Measurements from ENCODE around the gene PNPLA3. TPM values are rescaled to one million over a fixed set of nuclear protein-coding genes. Genes with fewer than 3 reads are reported as not detected.
A peak's percentile ranks its signal among the peaks of the same experiment; 100 is the strongest.

PNPLA3 gene
- total RNA-seq, 2 experiments from 2014 or later = 0.54 to 0.55 TPM

DNA sequence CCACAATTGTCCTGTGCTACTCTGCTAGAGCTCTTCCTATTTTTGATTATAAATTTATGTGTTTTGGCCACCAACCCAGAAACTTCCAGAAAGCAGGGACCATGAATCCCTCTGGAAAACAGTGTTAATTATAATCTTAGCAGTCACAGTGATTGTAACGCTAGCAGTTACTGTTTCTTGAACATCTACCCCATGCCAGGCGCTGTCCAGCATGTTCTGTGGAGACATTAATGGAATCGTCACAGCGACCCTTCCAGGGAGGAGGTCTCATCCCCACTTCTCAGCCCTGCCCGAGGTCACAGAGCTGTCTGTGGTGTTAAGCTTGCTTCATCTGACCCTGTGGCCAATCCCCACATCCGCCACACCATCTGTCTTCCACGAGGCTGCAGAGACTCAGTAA lies 17.9 kb upstream of the PNPLA3 start:
- no peaks in the 10 kb centered on the region for H3K9me3 Mint-ChIP-seq (ENCODE audit: low read depth)
- no peak overlapping the region for H3K4me3 Mint-ChIP-seq
- no peak for ATAC-seq
- peaks cover 2% of the 10 kb centered on the region for H3K27me3 Mint-ChIP-seq
- no peaks in the 10 kb centered on the region for H3K4me1 Mint-ChIP-seq
- ChIA-PET CTCF (interaction anchor here (1.3 kb wide), 1 partner anchor 23 kb away, joined by 4 read pairs; no protein-coding TSS in a partner anchor), POLR2A (no interaction called here)
- no peak overlapping the region for H3K27ac Mint-ChIP-seq
- intact Hi-C loops (cut with DNase I, micrococcal nuclease) = no loop called here
- no peaks in the 10 kb centered on the region for H3K36me3 Mint-ChIP-seq (ENCODE audit: low read depth)
- no peak for DNase-seq

DNA sequence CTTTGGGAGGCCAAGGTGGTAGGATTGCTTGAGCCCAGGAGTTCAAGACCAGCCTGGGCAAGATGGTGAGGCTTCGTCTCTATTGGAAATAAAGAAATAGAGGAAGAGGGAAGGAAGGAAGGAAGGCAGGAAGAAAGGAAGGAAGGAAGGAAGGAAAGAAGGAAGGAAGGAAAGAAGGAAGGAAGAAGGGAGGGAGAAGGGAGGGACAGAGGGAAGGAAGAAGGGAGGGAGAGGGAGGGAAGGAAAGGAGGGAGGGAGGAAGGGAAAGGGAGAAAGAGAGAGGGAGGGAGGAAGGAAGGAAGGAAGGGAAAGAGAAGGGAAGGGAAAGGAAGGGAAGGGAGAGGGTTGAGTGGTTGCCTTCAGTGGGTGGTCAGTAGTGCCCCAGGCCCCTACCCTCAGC lies 13.9 kb upstream of the PNPLA3 start:
- no peaks in the 10 kb centered on the region for H3K4me1 Mint-ChIP-seq
- POLR2A ChIA-PET = no interaction called here
- no peak overlapping the region for H3K4me3 Mint-ChIP-seq
- no peak overlapping the region for H3K27ac Mint-ChIP-seq
- DNase-seq (no peak), ATAC-seq (no peak)
- H3K9me3 Mint-ChIP-seq (ENCODE audit: low read depth) = no peaks in the 10 kb centered on the region
- no peaks in the 10 kb centered on the region for H3K36me3 Mint-ChIP-seq (ENCODE audit: low read depth)
- intact Hi-C loops (cut with DNase I, micrococcal nuclease) = no loop called here
- H3K27me3 Mint-ChIP-seq = no peaks in the 10 kb centered on the region
- CTCF ChIA-PET = no interaction called here

DNA sequence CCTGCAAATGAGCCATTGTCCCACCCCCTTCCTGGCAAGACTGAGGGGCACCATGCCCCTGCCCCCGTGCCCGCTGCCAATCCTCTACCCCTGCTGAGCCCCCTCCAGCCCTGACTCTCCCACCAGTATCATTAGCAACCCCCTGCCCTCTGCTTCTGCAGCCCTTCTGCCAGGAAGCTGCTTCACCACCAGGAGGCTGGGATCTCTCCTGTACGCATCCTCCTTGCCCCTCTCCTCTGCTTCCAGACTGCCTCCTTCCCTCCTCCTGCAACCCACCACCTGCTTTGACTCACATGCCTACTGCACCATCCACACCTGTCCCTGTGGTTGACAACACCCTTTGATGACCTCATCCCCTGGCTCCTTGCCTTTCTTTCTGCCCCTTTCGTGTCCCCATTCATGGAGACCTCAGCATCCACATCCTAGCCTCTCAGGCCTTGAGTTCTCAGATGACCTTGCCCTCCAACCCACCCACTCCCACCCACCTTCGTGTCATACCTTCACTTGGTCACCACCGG lies 13.4 kb upstream of the PNPLA3 start:
- no peaks in the 10 kb centered on the region for H3K4me1 Mint-ChIP-seq
- no peak overlapping the region for H3K27ac Mint-ChIP-seq
- DNase-seq (no peak), ATAC-seq (no peak)
- POLR2A ChIA-PET = no interaction called here
- no peaks in the 10 kb centered on the region for H3K36me3 Mint-ChIP-seq (ENCODE audit: low read depth)
- H3K27me3 Mint-ChIP-seq = no peaks in the 10 kb centered on the region
- no peak overlapping the region for H3K4me3 Mint-ChIP-seq
- intact Hi-C loops (cut with DNase I, micrococcal nuclease) = no loop called here
- H3K9me3 Mint-ChIP-seq (ENCODE audit: low read depth) = no peaks in the 10 kb centered on the region
- CTCF ChIA-PET = no interaction called here

DNA sequence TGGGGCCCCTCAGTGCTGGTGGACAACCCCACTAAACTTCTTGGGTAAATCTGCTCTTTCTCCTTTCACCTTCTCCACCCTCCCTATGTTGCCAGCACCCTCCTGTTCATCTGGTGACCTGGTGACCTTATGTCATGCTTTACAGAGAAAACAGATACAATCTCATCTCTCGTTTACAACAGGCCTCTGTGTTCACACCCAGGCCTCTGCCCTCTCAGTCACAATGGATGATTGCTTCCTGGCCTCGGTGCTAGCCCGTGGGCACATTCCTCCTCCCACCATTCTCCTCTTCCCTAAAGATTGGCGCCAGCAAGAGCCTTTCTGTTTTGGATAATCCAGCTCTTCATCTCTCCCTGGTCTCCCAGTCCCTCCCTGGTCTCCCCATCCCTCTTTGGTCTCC lies 12.3 kb upstream of the PNPLA3 start:
- Mint-ChIP-seq H3K27ac (no peak overlapping the region), H3K4me1 (no peaks in the 10 kb centered on the region), H3K36me3 (ENCODE audit: low read depth) (no peaks in the 10 kb centered on the region), H3K9me3 (ENCODE audit: low read depth) (no peaks in the 10 kb centered on the region), H3K4me3 (no peak overlapping the region), H3K27me3 (no peaks in the 10 kb centered on the region)
- ChIA-PET POLR2A (no interaction called here), CTCF (no interaction called here)
- DNase-seq = no peak
- no peak for ATAC-seq
- intact Hi-C loops (cut with DNase I, micrococcal nuclease) = no loop called here

DNA sequence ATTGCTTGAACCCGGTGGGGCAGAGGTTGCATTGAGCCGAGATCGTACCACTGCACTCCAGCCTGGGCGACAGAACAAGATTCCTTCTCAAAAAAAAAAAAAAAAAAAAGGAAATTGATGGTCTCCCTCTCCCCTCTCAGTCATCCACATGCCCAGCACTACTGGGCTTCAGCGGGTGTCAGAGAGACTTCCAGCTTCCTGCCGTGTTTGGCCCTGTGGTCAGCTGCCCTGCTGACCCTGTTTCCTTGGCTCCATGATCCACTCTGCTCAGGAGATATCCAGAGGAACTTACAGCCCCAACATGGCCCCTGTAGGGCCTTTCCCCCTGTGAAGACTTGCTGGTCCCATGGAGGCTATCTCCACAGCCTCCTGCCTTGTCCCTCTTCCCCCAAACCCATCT lies 6.1 kb upstream of the PNPLA3 start:
- CTCF ChIA-PET = interaction anchor here (1.1 kb wide), 1 partner anchor 49 kb away, joined by 3 read pairs; no protein-coding TSS in a partner anchor
- Mint-ChIP-seq H3K27me3 (peaks cover 11% of the 10 kb centered on the region), H3K4me1 (no peaks in the 10 kb centered on the region), H3K36me3 (ENCODE audit: low read depth) (no peaks in the 10 kb centered on the region), H3K9me3 (ENCODE audit: low read depth) (no peaks in the 10 kb centered on the region), H3K27ac (no peak overlapping the region), H3K4me3 (no peak overlapping the region)
- DNase-seq = no peak
- POLR2A ChIA-PET = no interaction called here
- ATAC-seq = no peak
- intact Hi-C loops (cut with DNase I, micrococcal nuclease) = no loop called here

DNA sequence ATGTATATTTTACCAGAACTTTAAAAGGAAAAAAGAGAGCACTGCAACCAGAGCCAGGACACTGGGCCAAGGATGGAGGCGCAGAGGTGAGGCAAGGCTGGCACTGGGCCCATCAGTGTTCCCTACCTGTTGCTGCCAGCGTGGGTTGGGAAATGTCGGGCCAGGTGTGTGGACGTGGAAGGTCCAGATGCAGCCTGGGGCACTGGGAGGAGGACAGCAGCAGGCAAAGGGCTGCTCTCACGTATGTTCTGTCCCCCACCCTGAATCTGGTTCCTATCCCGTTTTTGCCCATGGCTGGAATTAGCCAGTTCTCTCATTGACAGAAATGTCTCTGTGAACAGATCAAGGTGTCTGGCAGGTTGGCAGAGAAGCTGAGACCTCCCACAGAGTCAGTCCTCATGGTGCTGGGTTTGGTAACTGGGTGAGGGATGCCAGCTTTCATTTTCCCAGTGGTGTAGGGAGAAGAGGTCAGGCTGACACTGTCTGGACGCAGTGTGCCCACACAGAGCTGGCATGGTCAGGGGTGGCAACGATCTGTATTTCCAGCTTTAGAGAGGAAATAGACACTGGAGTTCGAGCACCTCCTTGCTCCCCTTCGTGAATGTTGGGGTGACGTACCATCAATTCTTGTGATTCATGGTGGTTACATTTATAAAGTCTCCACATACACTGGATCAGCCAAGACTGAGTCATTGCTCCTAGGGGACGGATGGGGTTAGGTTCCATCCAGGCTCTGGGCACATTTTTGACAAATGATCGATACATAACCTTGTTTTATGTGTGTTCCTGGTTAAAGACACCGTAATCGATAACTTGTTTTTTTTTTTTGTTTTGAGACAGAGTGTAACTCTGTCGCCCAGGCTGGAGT lies 4.3 kb upstream of the PNPLA3 start:
- intact Hi-C loops (cut with DNase I, micrococcal nuclease) = no loop called here
- ATAC-seq (no peak), DNase-seq (no peak)
- peaks cover 4% of the 10 kb centered on the region for H3K4me1 Mint-ChIP-seq
- H3K27me3 Mint-ChIP-seq = peaks cover 14% of the 10 kb centered on the region
- no peak overlapping the region for H3K4me3 Mint-ChIP-seq
- no peak overlapping the region for H3K27ac Mint-ChIP-seq
- CTCF ChIA-PET = interaction anchor here (0.6 to 0.7 kb wide), 2 partner anchors 20 to 34 kb away, joined by 3 to 5 read pairs; no protein-coding TSS in a partner anchor
- H3K9me3 Mint-ChIP-seq (ENCODE audit: low read depth) = no peaks in the 10 kb centered on the region
- H3K36me3 Mint-ChIP-seq (ENCODE audit: low read depth) = no peaks in the 10 kb centered on the region
- POLR2A ChIA-PET = no interaction called here

DNA sequence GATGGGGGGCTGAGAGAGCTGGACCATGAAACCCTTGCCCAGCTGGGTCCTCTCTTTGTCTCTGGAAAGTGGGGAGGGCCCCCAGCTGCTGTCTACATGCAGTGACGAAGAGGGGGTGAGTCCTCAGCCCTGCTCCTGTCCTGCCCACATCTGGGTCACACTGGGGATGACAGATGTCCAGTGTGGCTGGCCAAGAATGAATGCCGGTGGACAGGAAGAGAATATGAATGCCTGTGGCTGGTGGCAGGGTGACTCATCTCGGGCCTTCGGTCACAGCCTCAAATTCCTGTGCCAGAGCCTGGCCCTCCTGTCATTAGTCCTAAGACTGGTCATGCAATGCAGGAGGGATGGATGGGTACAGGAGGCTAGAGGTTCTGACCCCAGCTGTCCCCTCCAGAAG lies 2.2 kb upstream of the PNPLA3 start:
- DNase-seq = no peak
- peaks cover 4% of the 10 kb centered on the region for H3K4me1 Mint-ChIP-seq
- H3K9me3 Mint-ChIP-seq (ENCODE audit: low read depth) = no peaks in the 10 kb centered on the region
- ATAC-seq = no peak
- CTCF ChIA-PET = no interaction called here
- no peak overlapping the region for H3K4me3 Mint-ChIP-seq
- peaks cover 20% of the 10 kb centered on the region for H3K27me3 Mint-ChIP-seq
- POLR2A ChIA-PET = no interaction called here
- intact Hi-C loops (cut with DNase I, micrococcal nuclease) = no loop called here
- no peaks in the 10 kb centered on the region for H3K36me3 Mint-ChIP-seq (ENCODE audit: low read depth)
- no peak overlapping the region for H3K27ac Mint-ChIP-seq

DNA sequence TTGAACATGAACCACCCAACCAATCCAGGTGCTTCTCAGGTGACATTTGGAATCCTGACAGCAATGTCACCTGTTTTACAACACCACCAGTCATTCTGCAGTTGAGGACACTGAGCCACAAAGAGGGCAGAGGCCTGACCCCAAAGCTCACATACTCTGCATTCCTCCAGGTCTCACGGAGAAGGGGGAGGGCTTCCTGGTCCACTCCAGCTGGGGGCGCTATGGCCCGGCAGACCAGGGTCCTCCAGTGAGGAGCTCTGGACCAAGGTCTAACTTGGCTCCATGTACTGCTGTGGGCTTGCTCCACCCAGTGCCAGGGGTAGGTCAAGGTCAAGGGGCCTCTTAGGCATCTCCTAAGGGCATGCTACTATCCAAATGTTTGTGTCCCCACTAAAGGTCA lies 1.5 kb upstream of the PNPLA3 start:
- H3K4me1 Mint-ChIP-seq = peaks cover 4% of the 10 kb centered on the region
- no peak for ATAC-seq
- peaks cover 20% of the 10 kb centered on the region for H3K27me3 Mint-ChIP-seq
- H3K4me3 Mint-ChIP-seq = no peak overlapping the region
- POLR2A ChIA-PET = no interaction called here
- CTCF ChIA-PET = interaction anchor here (1.0 kb wide), 1 partner anchor 39 kb away, joined by 4 read pairs; no protein-coding TSS in a partner anchor
- intact Hi-C loops (cut with DNase I, micrococcal nuclease) = no loop called here
- DNase-seq = no peak
- no peak overlapping the region for H3K27ac Mint-ChIP-seq
- no peaks in the 10 kb centered on the region for H3K36me3 Mint-ChIP-seq (ENCODE audit: low read depth)
- no peaks in the 10 kb centered on the region for H3K9me3 Mint-ChIP-seq (ENCODE audit: low read depth)

DNA sequence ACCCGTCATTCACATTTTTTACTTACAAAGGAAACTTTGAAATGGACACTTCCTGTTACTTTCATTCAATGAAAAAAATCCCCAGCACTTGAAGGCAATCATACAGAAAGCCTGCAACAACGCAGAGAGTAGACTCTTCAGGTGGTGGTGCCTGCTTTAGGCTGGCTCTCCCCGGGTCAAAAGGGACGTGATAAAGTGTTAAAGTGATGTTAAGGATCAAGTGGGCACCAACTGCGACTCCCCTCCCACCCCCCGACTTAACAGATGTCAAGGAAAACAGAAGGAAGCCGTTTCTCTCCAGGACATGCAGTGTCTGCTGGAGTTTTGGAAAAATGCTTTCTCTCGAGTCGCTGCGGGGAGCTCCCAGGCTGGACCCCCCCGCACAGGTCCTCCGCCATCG lies 414 bp upstream of the PNPLA3 start:
- no peaks in the 10 kb centered on the region for H3K9me3 Mint-ChIP-seq (ENCODE audit: low read depth)
- H3K4me3 Mint-ChIP-seq = peak overlapping the region; percentile 59
- peak overlapping the region; percentile 51 for H3K27ac Mint-ChIP-seq
- H3K4me1 Mint-ChIP-seq = peaks cover 4% of the 10 kb centered on the region
- no peaks in the 10 kb centered on the region for H3K36me3 Mint-ChIP-seq (ENCODE audit: low read depth)
- intact Hi-C loops (cut with DNase I, micrococcal nuclease) = loop anchor here in 1 of 2 experiments (1.0 kb wide), 2 partner anchors 32 to 111 kb away; partner anchors contain the start of genes EFCAB6 and SAMM50
- CTCF ChIA-PET = interaction anchor here (0.7 kb wide), 1 partner anchor 38 kb away, joined by 3 read pairs; no protein-coding TSS in a partner anchor
- peak; percentile 47 for ATAC-seq
- POLR2A ChIA-PET = no interaction called here
- H3K27me3 Mint-ChIP-seq = peaks cover 18% of the 10 kb centered on the region
- DNase-seq = peak; percentile 17

DNA sequence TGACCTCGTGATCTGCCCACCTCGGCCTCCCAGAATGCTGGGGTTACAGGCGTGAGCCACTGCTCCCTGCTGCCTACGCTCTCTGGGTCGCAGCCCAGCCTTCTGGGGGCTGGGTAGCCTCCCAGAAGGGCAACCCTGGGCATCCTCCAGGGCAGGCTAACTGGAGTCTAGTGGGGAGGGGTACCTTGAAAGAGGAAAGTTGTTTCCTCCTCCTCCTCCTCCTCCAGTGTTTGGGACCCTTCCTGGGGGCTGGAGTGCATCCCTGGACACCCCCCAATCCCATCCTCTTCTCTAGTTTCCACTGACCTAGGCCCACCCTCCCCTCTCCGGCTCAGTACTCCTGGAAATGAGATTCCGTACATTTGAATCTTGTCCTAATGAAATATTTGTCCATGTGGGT lies 1.3 kb downstream of the PNPLA3 start:
- Mint-ChIP-seq H3K4me3 (peak overlapping the region; percentile 57), H3K36me3 (ENCODE audit: low read depth) (no peaks in the 10 kb centered on the region), H3K9me3 (ENCODE audit: low read depth) (no peaks in the 10 kb centered on the region), H3K4me1 (peaks cover 4% of the 10 kb centered on the region), H3K27me3 (peaks cover 13% of the 10 kb centered on the region), H3K27ac (no peak overlapping the region)
- POLR2A ChIA-PET = no interaction called here
- intact Hi-C loops (cut with DNase I, micrococcal nuclease) = no loop called here
- CTCF ChIA-PET = no interaction called here
- DNase-seq = no peak
- ATAC-seq = no peak

DNA sequence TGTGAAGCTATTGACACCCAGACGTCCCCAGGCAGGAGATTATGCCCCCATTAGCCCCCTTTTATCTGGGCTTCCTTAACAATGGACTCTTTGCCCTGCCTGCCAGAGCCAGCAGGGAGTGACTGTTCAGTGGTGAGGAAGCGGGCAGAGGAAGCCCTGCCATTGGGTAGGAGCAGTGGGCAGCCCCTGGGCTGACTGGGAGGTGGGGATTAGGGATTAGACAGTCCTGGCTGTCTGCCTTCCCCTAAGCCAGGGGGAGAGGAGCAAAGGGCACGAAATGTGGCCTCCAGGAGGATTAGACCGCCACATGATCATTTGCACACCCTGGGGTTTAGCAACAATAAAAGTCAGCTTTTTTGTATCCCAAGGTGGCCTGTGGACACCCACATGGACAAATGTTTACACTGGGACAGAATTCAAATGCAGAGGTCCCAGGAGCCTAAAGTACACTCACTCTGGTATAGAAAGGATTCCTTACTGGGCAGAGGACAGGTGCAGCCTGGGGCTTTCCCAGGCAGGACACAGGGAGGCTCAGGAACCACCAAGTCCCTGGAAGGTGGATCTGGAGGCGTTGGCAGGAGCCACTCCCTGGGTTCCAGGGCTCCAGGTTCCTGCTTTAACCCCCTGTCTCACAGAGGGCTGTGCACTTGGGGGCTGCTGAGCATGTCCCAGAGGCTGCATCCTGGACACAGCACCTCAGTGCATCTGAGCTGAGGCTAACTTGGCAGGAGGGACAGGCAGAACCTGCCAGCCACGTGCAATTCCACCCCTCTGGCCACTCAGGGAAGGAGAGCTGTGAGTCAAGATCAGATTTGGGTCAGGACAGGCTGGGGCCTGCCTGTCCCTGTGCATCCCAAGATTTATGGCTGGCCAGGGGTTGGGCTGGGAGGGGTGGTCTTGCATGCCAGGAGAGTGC lies 2.1 kb downstream of the PNPLA3 start:
- Mint-ChIP-seq H3K27me3 (peaks cover 15% of the 10 kb centered on the region), H3K4me1 (peaks cover 4% of the 10 kb centered on the region), H3K9me3 (ENCODE audit: low read depth) (no peaks in the 10 kb centered on the region), H3K27ac (no peak overlapping the region), H3K36me3 (ENCODE audit: low read depth) (no peaks in the 10 kb centered on the region), H3K4me3 (peak overlapping the region; percentile 57)
- intact Hi-C loops (cut with DNase I, micrococcal nuclease) = no loop called here
- DNase-seq = no peak
- ChIA-PET CTCF (no interaction called here), POLR2A (interaction anchor here (0.6 kb wide), 1 partner anchor 45 kb away, joined by 3 read pairs; no protein-coding TSS in a partner anchor)
- no peak for ATAC-seq

Measured in activated CD4-positive, alpha-beta T cell treated with anti-CD3 and anti-CD28 coated beads for 36 hours (primary cell).